ENCODE measurements around the gene FAM171A2.

GRCh38 chr17:44408786-44409185 lies 45.1 kb upstream of the FAM171A2 start:
- TF ChIP-seq, protein P1, sequence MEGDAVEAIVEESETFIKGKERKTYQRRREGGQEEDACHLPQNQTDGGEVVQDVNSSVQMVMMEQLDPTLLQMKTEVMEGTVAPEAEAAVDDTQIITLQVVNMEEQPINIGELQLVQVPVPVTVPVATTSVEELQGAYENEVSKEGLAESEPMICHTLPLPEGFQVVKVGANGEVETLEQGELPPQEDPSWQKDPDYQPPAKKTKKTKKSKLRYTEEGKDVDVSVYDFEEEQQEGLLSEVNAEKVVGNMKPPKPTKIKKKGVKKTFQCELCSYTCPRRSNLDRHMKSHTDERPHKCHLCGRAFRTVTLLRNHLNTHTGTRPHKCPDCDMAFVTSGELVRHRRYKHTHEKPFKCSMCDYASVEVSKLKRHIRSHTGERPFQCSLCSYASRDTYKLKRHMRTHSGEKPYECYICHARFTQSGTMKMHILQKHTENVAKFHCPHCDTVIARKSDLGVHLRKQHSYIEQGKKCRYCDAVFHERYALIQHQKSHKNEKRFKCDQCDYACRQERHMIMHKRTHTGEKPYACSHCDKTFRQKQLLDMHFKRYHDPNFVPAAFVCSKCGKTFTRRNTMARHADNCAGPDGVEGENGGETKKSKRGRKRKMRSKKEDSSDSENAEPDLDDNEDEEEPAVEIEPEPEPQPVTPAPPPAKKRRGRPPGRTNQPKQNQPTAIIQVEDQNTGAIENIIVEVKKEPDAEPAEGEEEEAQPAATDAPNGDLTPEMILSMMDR (IDR thresholded peaks at IDR 0.05; ENCODE audit: low read length), result no peak
- no peak for TF ChIP-seq EZH2 (optimal IDR thresholded peaks at IDR 0.05; ENCODE audit: low read depth, low read length)
